ENCODE results near the gene RRAD.
"Not testable (repeated sequence)": the region's sequence is repeated elsewhere in the genome, so short reads cannot be mapped to it uniquely, and the experiment has no call there.

Gene RRAD

GRCh38 chr16:66925322-66925840 is at the start of gene RRAD:
Gene RRAD, minus strand, starts transcription at chr16:66925535. Its CDS starts 356 bp downstream, at chr16:66925179.
- no peak for DNase-seq

GRCh38 chr16:66974932-66975246 is 49.6 kb upstream of the RRAD start:
- not testable (repeated sequence) for DNase-seq

GRCh38 chr16:66974156-66974931 is 49.0 kb upstream of the RRAD start:
- DNase-seq, result not testable (repeated sequence)

GRCh38 chr16:66973716-66974115 is 48.4 kb upstream of the RRAD start:
- DNase-seq, result no peak

- DNase-seq, result no peak
Measured at GRCh38 chr16:66972983-66973382, 47.6 kb upstream of the RRAD start.

- no peak for DNase-seq
Measured at GRCh38 chr16:66970775-66971720, 45.7 kb upstream of the RRAD start.

- DNase-seq, result no peak
Measured at GRCh38 chr16:66968847-66969246, 43.5 kb upstream of the RRAD start.

GRCh38 chr16:66964049-66964448 is 38.7 kb upstream of the RRAD start:
- DNase-seq, result no peak

- DNase-seq, result no peak
Measured at GRCh38 chr16:66961914-66962313, 36.6 kb upstream of the RRAD start.

- peak; percentile 58 for DNase-seq
Measured at GRCh38 chr16:66961065-66961744, 35.9 kb upstream of the RRAD start, which contains the start of gene CES3. Gene CES3, plus strand, starts transcription at chr16:66961266. Its CDS starts 42 bp downstream, at chr16:66961308.

GRCh38 chr16:66960270-66960669 is 34.9 kb upstream of the RRAD start:
- no peak for DNase-seq

- no peak for DNase-seq
Measured at GRCh38 chr16:66959704-66960161, 34.4 kb upstream of the RRAD start.

- no peak for DNase-seq
Measured at GRCh38 chr16:66958857-66959703, 33.7 kb upstream of the RRAD start.

- not testable (repeated sequence) for DNase-seq
Measured at GRCh38 chr16:66956154-66956457, 30.8 kb upstream of the RRAD start.

GRCh38 chr16:66955363-66956153 is 30.2 kb upstream of the RRAD start:
- DNase-seq, result not testable (repeated sequence)

- peak; percentile 50 for DNase-seq
Measured at GRCh38 chr16:66954097-66954659, 28.8 kb upstream of the RRAD start.

- no peak for DNase-seq
Measured at GRCh38 chr16:66953462-66954096, 28.2 kb upstream of the RRAD start.

- DNase-seq, result peak; percentile 96
Measured at GRCh38 chr16:66952430-66953110, 27.2 kb upstream of the RRAD start.

- peak; percentile 27 for DNase-seq
Measured at GRCh38 chr16:66950971-66951790, 25.8 kb upstream of the RRAD start.
